CD4-positive, alpha-beta T cell treated with Interleukin-21 for 1 hour (primary cell): ENCODE measurements around the gene CARD11.

Source experiments
- DNase-seq: peaks from one replicate; pipeline ENCODE4 v3.0.0-alpha.2; 2020

The CARD11 gene

GRCh38 chr7:2864204-2864985 is 179.3 kb downstream of the CARD11 start:
- no peak for DNase-seq

GRCh38 chr7:2863461-2864066 is 180.1 kb downstream of the CARD11 start:
- peak; percentile 75 for DNase-seq

DNA sequence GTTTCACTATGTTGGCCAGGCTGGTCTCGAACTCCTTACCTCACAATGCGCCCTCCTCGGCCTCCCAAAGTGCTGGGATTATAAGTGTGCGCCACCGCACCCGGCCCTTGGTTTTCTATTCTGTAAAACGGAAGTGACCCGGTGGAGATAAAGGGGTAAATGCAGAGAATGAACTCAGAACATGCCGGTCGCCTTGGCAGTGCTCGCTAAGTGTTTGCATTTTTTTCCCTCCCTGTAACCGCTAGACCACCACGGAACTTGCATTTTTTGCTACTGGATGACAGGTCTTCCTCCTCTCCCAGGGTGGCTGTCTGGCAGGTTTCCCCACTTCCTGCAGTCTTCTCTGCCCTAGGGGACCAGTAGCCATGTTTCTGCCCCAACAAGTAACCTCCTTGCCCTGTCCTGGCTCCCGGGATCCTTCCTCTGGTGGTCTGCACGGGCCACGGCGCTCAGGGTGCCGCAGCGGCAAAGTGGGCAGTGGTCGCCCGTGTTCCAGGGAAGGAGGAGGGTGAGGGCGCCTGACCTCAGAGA is 180.8 kb downstream of the CARD11 start:
- peak; percentile 21 for DNase-seq

GRCh38 chr7:2861509-2861908 is 182.2 kb downstream of the CARD11 start:
- DNase-seq: no peak

DNA sequence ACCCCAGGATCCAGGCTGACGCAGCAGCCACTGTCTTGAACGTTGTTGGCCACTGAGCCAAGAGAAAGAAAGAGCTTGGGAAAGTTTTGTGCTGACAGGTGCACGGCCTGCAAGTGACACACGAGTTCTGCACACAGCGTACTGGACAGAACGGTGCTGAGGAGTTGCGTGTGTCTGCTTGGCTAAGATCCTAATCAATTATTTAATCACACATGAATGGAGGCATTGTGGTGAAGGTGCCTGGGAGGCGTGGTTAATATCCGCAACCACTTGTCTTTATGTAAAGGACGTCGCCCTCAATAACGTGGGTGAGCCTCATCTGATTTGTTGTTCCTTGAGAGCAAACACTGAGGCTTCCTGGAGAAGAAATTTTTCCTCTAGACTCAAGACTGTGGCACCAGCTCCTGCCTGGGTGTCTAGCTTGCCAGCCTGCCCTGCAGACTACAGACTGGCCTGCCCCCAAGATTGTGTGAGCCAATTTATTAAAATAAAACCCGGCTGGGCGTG is 183.0 kb downstream of the CARD11 start:
- no peak for DNase-seq

DNA sequence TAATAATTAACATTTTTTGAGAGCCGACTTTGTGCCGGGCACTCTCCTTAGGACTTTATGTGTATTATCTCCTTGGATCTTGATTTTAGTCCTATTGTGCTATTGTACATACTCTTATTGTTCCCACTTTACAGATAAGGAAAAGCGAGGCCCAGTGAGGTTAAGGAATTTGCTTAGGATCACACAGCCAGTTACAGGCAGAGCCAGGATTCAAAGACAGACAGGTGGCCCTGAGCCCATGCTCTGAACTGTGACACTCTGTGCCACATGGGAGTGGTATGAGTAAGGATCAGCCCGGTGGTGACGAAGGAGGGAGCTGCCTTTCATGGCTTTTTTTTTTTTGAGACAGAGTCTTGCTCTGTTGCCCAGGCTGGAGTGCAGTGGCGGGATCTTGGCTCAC is 183.7 kb downstream of the CARD11 start:
- no peak for DNase-seq

GRCh38 chr7:2858621-2859020 is 185.0 kb downstream of the CARD11 start:
- no peak for DNase-seq

DNA sequence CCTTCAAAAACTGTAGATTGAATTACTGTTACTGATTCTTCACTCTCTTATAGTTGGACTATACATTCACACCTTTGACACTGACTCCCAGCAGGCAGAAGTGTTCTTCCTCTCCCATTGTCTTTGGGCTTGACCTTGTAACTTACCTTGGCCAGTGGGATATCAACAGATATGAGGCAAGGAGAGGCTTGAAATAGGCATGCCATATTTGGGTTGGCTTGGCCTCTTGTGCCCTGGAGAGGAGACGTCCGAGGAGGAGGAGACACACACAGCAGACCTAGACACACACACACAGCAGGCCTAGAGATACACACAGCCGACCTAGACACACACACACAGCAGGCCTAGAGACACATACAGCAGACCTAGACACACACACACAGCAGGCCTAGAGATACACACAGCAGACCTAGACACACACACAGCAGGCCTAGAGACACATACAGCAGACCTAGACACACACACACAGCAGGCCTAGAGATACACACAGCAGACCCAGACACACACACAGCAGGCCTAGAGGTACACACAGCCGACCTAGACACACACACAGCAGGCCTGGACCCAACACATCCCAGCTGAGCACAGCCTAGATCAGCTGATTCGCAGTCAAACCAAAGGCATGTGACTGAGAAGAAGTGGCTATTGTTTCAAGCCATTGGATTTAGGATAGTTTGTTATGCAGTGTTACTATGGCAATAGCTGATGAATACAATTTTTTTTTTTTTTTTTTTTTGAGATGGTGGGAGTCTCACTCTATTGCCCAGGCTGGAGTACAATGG is 187.1 kb downstream of the CARD11 start:
- DNase-seq: no peak
